B cell (primary cell): ENCODE results near the gene ZDHHC19. TPM values are rescaled to one million over a fixed set of nuclear protein-coding genes. Genes with fewer than 3 reads are reported as not detected.

ENCODE experiments used
- ATAC-seq: fragments of 200-7000 bp; cut with Tn5 transposase; one replicate; pipeline ENCODE4 v1.10.0; 2021; ENCODE audit warnings: low read depth, mild to moderate bottlenecking, moderate number of reproducible peaks, moderate library complexity
- CTCF ChIA-PET: fragments of 350-600 bp; sonication (Branson Sonifier 250); formaldehyde crosslinking; loops from one replicate; lab custom pipeline; 2021; ENCODE audit warnings: antibody characterized with exemption, inconsistent platforms; lab: Charles Lee
- POLR2A ChIA-PET: fragments of 350-600 bp; sonication (Branson Sonifier 250); formaldehyde crosslinking; loops from one replicate; lab custom pipeline; 2021; ENCODE audit warnings: antibody characterized with exemption; lab: Charles Lee
- DNase-seq: peaks from one replicate; pipeline ENCODE4 v3.0.0; 2013
- H2AFZ ChIP-seq: 2 replicates; pipeline ENCODE4 v1.6.1; 2012; ENCODE audit warnings: mild to moderate bottlenecking, low read depth, low read length; ENCODE audit not compliant: insufficient read depth, poor library complexity, severe bottlenecking
- H3K27ac ChIP-seq, 2 donors: 1 replicate in 1 of 2; 2 replicates in 1 of 2; pipeline ENCODE4 v1.5.1; 2012 to 2013; ENCODE audit warnings: low read length in 2 of 2, mild to moderate bottlenecking in 2 of 2, moderate library complexity in 1 of 2
- H3K27me3 ChIP-seq, 4 experiments: fragments of 200-600 bp in 1 of 4; sonication (generic) in 1 of 4; replicated peaks in 1 of 4; 1 replicate in 2 of 4; 2 replicates in 2 of 4; pipeline versions ENCODE4 v1.6.1 to v1.7.0; 2013 to 2016; ENCODE audit warnings: low read length in 3 of 4, mild to moderate bottlenecking in 2 of 4, mixed read lengths in 1 of 4, moderate library complexity in 1 of 4; ENCODE audit not compliant: insufficient read depth in 4 of 4, control insufficient read depth in 3 of 4; ENCODE audit errors: control extremely low read depth in 1 of 4
- H3K36me3 ChIP-seq, 2 experiments: replicated peaks in 1 of 2; 1 replicate in 1 of 2; 2 replicates in 1 of 2; pipeline versions ENCODE4 v1.6.1 to v1.7.1; 2013; ENCODE audit warnings: low read length in 1 of 2; ENCODE audit not compliant: insufficient read depth in 2 of 2, control insufficient read depth in 1 of 2; ENCODE audit errors: control extremely low read depth in 1 of 2, extremely low read depth in 1 of 2
- H3K4me1 ChIP-seq, 2 donors: fragments of 200-600 bp in 1 of 2; sonication (generic) in 1 of 2; 1 replicate in 1 of 2; 2 replicates in 1 of 2; pipeline versions ENCODE4 v1.5.1 to v1.6.1; 2013 to 2017; ENCODE audit warnings: low read length in 2 of 2; ENCODE audit not compliant: control insufficient read depth in 2 of 2, insufficient read depth in 2 of 2
- H3K4me2 ChIP-seq: replicated peaks from 2 replicates; pipeline ENCODE3; 2012; ENCODE audit warnings: mild to moderate bottlenecking, low read depth, low read length; ENCODE audit not compliant: poor library complexity, severe bottlenecking
- H3K4me3 ChIP-seq, 5 experiments: fragments of 200-600 bp in 1 of 5; sonication (generic) in 1 of 5; 1 replicate in 3 of 5; 2 replicates in 2 of 5; pipeline versions ENCODE4 v1.5.1 to v1.7.0; 2011 to 2016; ENCODE audit warnings: low read length in 4 of 5, mild to moderate bottlenecking in 4 of 5, low read depth in 2 of 5, control low read depth in 1 of 5, moderate library complexity in 1 of 5; ENCODE audit not compliant: insufficient read depth in 1 of 5; ENCODE audit errors: control extremely low read depth in 1 of 5, extremely low read depth in 1 of 5
- H3K79me2 ChIP-seq: fragments of 200-600 bp; sonication (generic); one replicate; pipeline ENCODE4 v1.6.0; 2016; ENCODE audit warnings: low read length; ENCODE audit not compliant: control insufficient read depth, insufficient read depth
- H3K9ac ChIP-seq: fragments of 200-600 bp; sonication (generic); 2 replicates; pipeline ENCODE4 v1.6.1; 2017; ENCODE audit warnings: mild to moderate bottlenecking, low read length, moderate library complexity
- H3K9me3 ChIP-seq, 3 donors: one replicate each; pipeline versions ENCODE4 v1.6.1 to v1.7.1; 2013; ENCODE audit warnings: low read length in 2 of 3; ENCODE audit not compliant: control insufficient read depth in 2 of 3, insufficient read depth in 1 of 3; ENCODE audit errors: control extremely low read depth in 1 of 3
- H4K20me1 ChIP-seq: 2 replicates; pipeline ENCODE4 v1.6.0; 2012; ENCODE audit warnings: mild to moderate bottlenecking, low read length; ENCODE audit not compliant: insufficient read depth, control insufficient read depth, poor library complexity, severe bottlenecking
- H3K27ac Mint-ChIP-seq: one replicate; pipeline ENCODE4 v1.8.0; 2021; ENCODE audit warnings: mixed read lengths
- H3K27me3 Mint-ChIP-seq: one replicate; pipeline ENCODE4 v1.8.0; 2021; ENCODE audit warnings: mixed read lengths
- H3K4me1 Mint-ChIP-seq: one replicate; pipeline ENCODE4 v1.8.0; 2021; ENCODE audit warnings: mixed read lengths
- H3K4me3 Mint-ChIP-seq: one replicate; pipeline ENCODE4 v1.8.0; 2021; ENCODE audit warnings: mixed read lengths
- H3K9me3 Mint-ChIP-seq: one replicate; pipeline ENCODE4 v1.8.0; 2022; ENCODE audit warnings: mixed read lengths; ENCODE audit not compliant: insufficient read depth
- CTCF ChIP-seq: fragments of 200-600 bp; IDR thresholded peaks from one replicate; pipeline ENCODE4 v1.8.0; 2022; ENCODE audit warnings: antibody characterized with exemption, mild to moderate bottlenecking
- EZH2 ChIP-seq: IDR thresholded peaks from 2 replicates; pipeline ENCODE4 v1.6.1; 2012; ENCODE audit warnings: borderline replicate concordance, low read depth, mild to moderate bottlenecking, moderate library complexity, low read length; ENCODE audit not compliant: insufficient read depth, poor library complexity, severe bottlenecking
- WGBS: methylation state at CpG from one replicate; pipeline ENCODE4 v1.1.5; 2013; ENCODE audit warnings: missing lambda C conversion rate; ENCODE audit not compliant: insufficient coverage; 5-methylcytosine and 5-hydroxymethylcytosine counted together
- intact Hi-C: fragments of 100-400 bp; cut with micrococcal nuclease; formaldehyde crosslinking; loops from one replicate; pipeline ENCODE4 v1.10.0; 2022
- polyA plus RNA-seq: library from polyadenylated mRNA; depleted of rRNA; stranded (reverse); fragments of >200 nt; gene quantifications from 2 replicates; pipeline ENCODE4 v1.2.3, GENCODE V29; 2012
- total RNA-seq, 2 donors: library from RNA; stranded (reverse); fragments of 120-200 nt in 1 of 2; gene quantifications; 1 replicate in 1 of 2; 2 replicates in 1 of 2; pipeline versions ENCODE4 v1.2.3 to v1.2.4, GENCODE V29; 2013 to 2022

ZDHHC19 gene
- total and polyA plus RNA-seq, 2 donors (not counting 1 experiment from before 2014, with no cell fraction given): 0.91 to 6.0 TPM

- ChIA-PET POLR2A (no interaction called here), CTCF (interaction anchor here (0.7 kb wide), 1 partner anchor 173 kb away, joined by 3 read pairs; no protein-coding TSS in a partner anchor)
- ATAC-seq (no peak), DNase-seq (no peak)
- Histone ChIP-seq H3K27me3 (no peaks in the 10 kb centered on the region), H3K79me2 (no peaks in the 10 kb centered on the region), H3K9me3 (no peaks in the 10 kb centered on the region), H3K36me3 (peaks cover 0 to 50% of the 10 kb centered on the region in 2 experiments), H3K9ac (no peak overlapping the region), H3K4me1 (no peaks in the 10 kb centered on the region), H3K27ac (no peak overlapping the region), H3K4me3 (no peak overlapping the region), H4K20me1 (no peaks in the 10 kb centered on the region), H2AFZ (no peak overlapping the region), H3K4me2 (no peak overlapping the region)
- no CpG with 5 or more reads among the region's 4 CpGs for WGBS
- H3K9me3 Mint-ChIP-seq: no peaks in the 10 kb centered on the region
- no peaks in the 10 kb centered on the region for H3K27me3 Mint-ChIP-seq
- no peak overlapping the region for H3K27ac Mint-ChIP-seq
- H3K4me1 Mint-ChIP-seq: no peaks in the 10 kb centered on the region
- no peak overlapping the region for H3K4me3 Mint-ChIP-seq
- intact Hi-C loops: no loop called here
- TF ChIP-seq EZH2 (no peak), CTCF (no peak)
These were observed 29.2 kb upstream of the ZDHHC19 start for GRCh38 chr3:196240424-196240823.

GRCh38 chr3:196238612-196239560 lies 27.7 kb upstream of the ZDHHC19 start:
- H3K4me3 ChIP-seq: no peak overlapping the region
- peaks cover 0 to 48% of the 10 kb centered on the region in 2 experiments for H3K36me3 ChIP-seq
- WGBS: 100% methylated on average over 4 of the region's 14 CpGs
- Mint-ChIP-seq H3K27me3 (no peaks in the 10 kb centered on the region), H3K4me1 (no peaks in the 10 kb centered on the region), H3K27ac (no peak overlapping the region), H3K9me3 (no peaks in the 10 kb centered on the region), H3K4me3 (no peak overlapping the region)
- H3K4me2 ChIP-seq: no peak overlapping the region
- no peak for DNase-seq
- no peak overlapping the region for H3K9ac ChIP-seq
- no peaks in the 10 kb centered on the region for H4K20me1 ChIP-seq
- H3K4me1 ChIP-seq: no peaks in the 10 kb centered on the region
- intact Hi-C loops: no loop called here
- H3K27ac ChIP-seq: no peak overlapping the region
- no peak for ATAC-seq
- ChIA-PET CTCF (no interaction called here), POLR2A (no interaction called here)
- no peaks in the 10 kb centered on the region for H3K27me3 ChIP-seq
- no peaks in the 10 kb centered on the region for H3K79me2 ChIP-seq
- H3K9me3 ChIP-seq: no peaks in the 10 kb centered on the region
- TF ChIP-seq EZH2: no peak
- no peak for TF ChIP-seq CTCF
- H2AFZ ChIP-seq: no peak overlapping the region
